Amygdala (tissue), 56 donors: ENCODE results near the gene KIFC1.

Experiments
- DNase-seq, 56 donors: peaks; one replicate each; lab custom pipeline; 2025; lab: John Stamatoyannopoulos, UW

Gene KIFC1

GRCh38 chr6:33438978-33439594 is 47.5 kb downstream of the KIFC1 start:
- DNase-seq = no peak

- no peak for DNase-seq
Measured at GRCh38 chr6:33439956-33440648, 48.5 kb downstream of the KIFC1 start.

- DNase-seq = no peak
Measured at GRCh38 chr6:33440649-33441309, 49.2 kb downstream of the KIFC1 start.

GRCh38 chr6:33441457-33441856 is 49.8 kb downstream of the KIFC1 start:
- DNase-seq = no peak

- no peak for DNase-seq
Measured at GRCh38 chr6:33442283-33442682, 50.7 kb downstream of the KIFC1 start.

- DNase-seq = no peak
Measured at GRCh38 chr6:33443025-33443424, 51.4 kb downstream of the KIFC1 start.

- DNase-seq = no peak
Measured at GRCh38 chr6:33443619-33444504, 52.2 kb downstream of the KIFC1 start.

- no peak for DNase-seq
Measured at GRCh38 chr6:33445119-33445603, 53.5 kb downstream of the KIFC1 start.

- DNase-seq = no peak
Measured at GRCh38 chr6:33446356-33446755, 54.7 kb downstream of the KIFC1 start.

GRCh38 chr6:33450434-33450833 is 58.8 kb downstream of the KIFC1 start:
- DNase-seq = no peak

- DNase-seq = no peak
Measured at GRCh38 chr6:33451606-33452005, 60.0 kb downstream of the KIFC1 start.

- no peak for DNase-seq
Measured at GRCh38 chr6:33452496-33452895, 60.9 kb downstream of the KIFC1 start.

GRCh38 chr6:33453393-33454008 is 61.9 kb downstream of the KIFC1 start:
- no peak for DNase-seq

GRCh38 chr6:33454009-33454946 is 62.7 kb downstream of the KIFC1 start, which contains the start of gene ZBTB9:
Gene ZBTB9, plus strand, starts transcription at chr6:33454576. Its CDS starts 525 bp downstream, at chr6:33455101.
- DNase-seq = peak; percentile 74 to 98 (median 94)

GRCh38 chr6:33455051-33455450 is 63.4 kb downstream of the KIFC1 start:
- DNase-seq = no peak

GRCh38 chr6:33456156-33456555 is 64.5 kb downstream of the KIFC1 start:
- DNase-seq = no peak

GRCh38 chr6:33458676-33459075 is 67.1 kb downstream of the KIFC1 start:
- no peak for DNase-seq

GRCh38 chr6:33459226-33459625 is 67.6 kb downstream of the KIFC1 start:
- DNase-seq = no peak
